Measurements from ENCODE around the gene LRRC4C.

DNA sequence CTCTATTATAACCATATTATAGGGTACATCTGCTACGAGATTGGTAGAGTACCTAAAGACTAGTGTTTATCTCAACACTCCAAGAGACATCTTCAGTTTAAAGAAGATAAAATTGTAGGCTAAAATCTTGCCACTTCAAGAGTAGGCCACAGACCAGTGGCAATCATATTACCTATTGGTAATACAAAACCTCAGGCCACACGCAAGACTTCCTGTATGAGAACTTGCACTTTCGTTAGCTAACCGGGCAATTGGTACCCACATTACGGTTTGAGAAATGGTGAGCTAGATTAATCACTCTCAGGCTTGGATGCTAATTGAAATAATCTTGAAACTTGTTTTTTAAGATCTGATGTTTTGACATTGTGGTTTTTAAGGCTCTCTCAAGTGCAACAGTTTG is 772.7 kb downstream of the LRRC4C start:
- TF ChIP-seq, protein P1, sequence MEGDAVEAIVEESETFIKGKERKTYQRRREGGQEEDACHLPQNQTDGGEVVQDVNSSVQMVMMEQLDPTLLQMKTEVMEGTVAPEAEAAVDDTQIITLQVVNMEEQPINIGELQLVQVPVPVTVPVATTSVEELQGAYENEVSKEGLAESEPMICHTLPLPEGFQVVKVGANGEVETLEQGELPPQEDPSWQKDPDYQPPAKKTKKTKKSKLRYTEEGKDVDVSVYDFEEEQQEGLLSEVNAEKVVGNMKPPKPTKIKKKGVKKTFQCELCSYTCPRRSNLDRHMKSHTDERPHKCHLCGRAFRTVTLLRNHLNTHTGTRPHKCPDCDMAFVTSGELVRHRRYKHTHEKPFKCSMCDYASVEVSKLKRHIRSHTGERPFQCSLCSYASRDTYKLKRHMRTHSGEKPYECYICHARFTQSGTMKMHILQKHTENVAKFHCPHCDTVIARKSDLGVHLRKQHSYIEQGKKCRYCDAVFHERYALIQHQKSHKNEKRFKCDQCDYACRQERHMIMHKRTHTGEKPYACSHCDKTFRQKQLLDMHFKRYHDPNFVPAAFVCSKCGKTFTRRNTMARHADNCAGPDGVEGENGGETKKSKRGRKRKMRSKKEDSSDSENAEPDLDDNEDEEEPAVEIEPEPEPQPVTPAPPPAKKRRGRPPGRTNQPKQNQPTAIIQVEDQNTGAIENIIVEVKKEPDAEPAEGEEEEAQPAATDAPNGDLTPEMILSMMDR (IDR thresholded peaks at IDR 0.05), result no peak
- TF ChIP-seq ZFX (IDR thresholded peaks at IDR 0.05; ENCODE audit: borderline replicate concordance), result no peak

All from 22Rv1 (cell line).